MM.1S (cell line): ENCODE results near the gene ZNF10.

Source experiments
- DNase-seq: peaks from one replicate; pipeline ENCODE4 v3.0.0-alpha.2; 2015
- H2AFZ ChIP-seq: fragments of 300-600 bp; sonication (generic); 2 replicates; pipeline ENCODE4 v1.6.0; 2016; ENCODE audit warnings: antibody characterized with exemption, low read length
- H3F3A ChIP-seq: fragments of 300-600 bp; sonication (generic); 2 replicates; pipeline ENCODE4 v1.6.1; 2016; ENCODE audit warnings: mild to moderate bottlenecking, antibody characterized with exemption, low read length, moderate library complexity, mixed read lengths; ENCODE audit not compliant: insufficient read depth
- H3K27ac ChIP-seq: fragments of 300-600 bp; sonication (generic); 2 replicates; pipeline ENCODE4 v1.5.1; 2016; ENCODE audit warnings: mild to moderate bottlenecking, low read length
- H3K27me3 ChIP-seq: fragments of 300-600 bp; sonication (generic); replicated peaks from 2 replicates; pipeline ENCODE4 v1.6.0; 2016; ENCODE audit warnings: low read length; ENCODE audit not compliant: insufficient read depth
- H3K36me3 ChIP-seq: fragments of 300-600 bp; sonication (generic); replicated peaks from 2 replicates; pipeline ENCODE4 v1.6.1; 2016; ENCODE audit warnings: mild to moderate bottlenecking, low read length, mixed read lengths; ENCODE audit not compliant: insufficient read depth
- H3K4me1 ChIP-seq: fragments of 300-600 bp; sonication (generic); 2 replicates; pipeline ENCODE4 v1.6.1; 2016; ENCODE audit warnings: low read length, mixed read lengths
- H3K4me2 ChIP-seq: fragments of 300-600 bp; sonication (generic); 2 replicates; pipeline ENCODE4 v1.6.0; 2016; ENCODE audit warnings: low read depth, low read length
- H3K4me3 ChIP-seq: fragments of 300-600 bp; sonication (generic); 2 replicates; pipeline ENCODE4 v1.5.1; 2016; ENCODE audit warnings: low read length, mixed read lengths
- H3K79me2 ChIP-seq: fragments of 300-600 bp; sonication (generic); 2 replicates; pipeline ENCODE4 v1.6.1; 2016; ENCODE audit warnings: mixed run types, low read length, mixed read lengths
- H3K9ac ChIP-seq: fragments of 300-600 bp; sonication (generic); 2 replicates; pipeline ENCODE4 v1.6.1; 2016; ENCODE audit warnings: low read length, mixed read lengths
- H3K9me2 ChIP-seq: fragments of 300-600 bp; sonication (generic); replicated peaks from 2 replicates; pipeline ENCODE4 v1.6.1; 2016; ENCODE audit warnings: mild to moderate bottlenecking, low read length, mixed read lengths; ENCODE audit not compliant: insufficient read depth
- H3K9me3 ChIP-seq: fragments of 300-600 bp; sonication (generic); replicated peaks from 2 replicates; pipeline ENCODE4 v1.6.1; 2016; ENCODE audit warnings: mild to moderate bottlenecking, low read length, mixed read lengths; ENCODE audit not compliant: insufficient read depth
- H4K20me1 ChIP-seq: fragments of 300-600 bp; sonication (generic); 2 replicates; pipeline ENCODE4 v1.6.1; 2016; ENCODE audit warnings: mild to moderate bottlenecking, low read length, moderate library complexity, mixed read lengths; ENCODE audit not compliant: insufficient read depth
- CTCF ChIP-seq: fragments of 300-600 bp; sonication (generic); IDR thresholded peaks from 2 replicates; pipeline ENCODE4 v1.5.1; 2016; ENCODE audit warnings: antibody characterized with exemption, low read length, mixed read lengths
- EZH2 ChIP-seq: fragments of 300-600 bp; sonication (generic); optimal IDR thresholded peaks from 2 replicates; pipeline ENCODE3; 2017; ENCODE audit warnings: low read depth, mild to moderate bottlenecking, antibody characterized with exemption, low read length, mixed read lengths
- EZH2phosphoT487 ChIP-seq: fragments of 300-600 bp; sonication (generic); IDR thresholded peaks from 2 replicates; pipeline ENCODE4 v1.6.1; 2018; ENCODE audit warnings: antibody characterized with exemption, low read length

The ZNF10 gene

DNA sequence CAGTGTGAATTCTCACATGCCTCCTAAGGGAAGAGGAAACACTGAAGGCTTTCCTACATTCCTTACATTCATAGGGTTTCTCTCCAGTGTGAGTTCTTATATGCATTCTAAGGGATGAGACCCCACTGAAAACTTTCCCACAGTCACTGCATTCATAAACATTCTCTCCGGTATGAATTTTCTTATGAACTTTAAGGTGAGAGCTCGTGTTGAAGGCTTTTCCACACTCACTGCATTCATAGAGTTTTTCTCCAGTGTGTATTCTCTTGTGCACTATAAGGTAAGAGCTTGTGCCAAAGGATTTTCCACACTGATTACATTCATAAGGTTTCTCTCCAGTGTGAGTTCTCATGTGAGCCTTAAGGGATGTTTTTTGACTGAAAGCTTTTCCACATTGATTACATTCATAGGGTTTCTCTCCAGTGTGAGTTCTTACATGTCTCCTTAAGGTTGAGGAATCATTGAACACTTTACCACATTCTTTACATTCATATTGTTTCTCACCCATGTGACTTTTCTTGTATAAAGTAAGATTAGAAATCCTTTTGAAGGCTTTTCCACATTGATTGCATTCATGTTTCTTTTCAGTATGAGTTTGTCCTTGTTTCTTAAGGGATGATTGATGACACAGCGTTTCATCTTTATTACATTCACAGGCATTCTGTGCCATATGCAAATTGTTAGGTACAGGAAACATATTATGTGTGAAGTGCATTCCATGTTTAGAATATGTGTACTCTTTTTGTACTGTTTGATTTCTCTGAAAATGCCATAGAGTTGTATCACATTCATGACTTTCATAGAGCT, 9.8 kb upstream of the ZNF10 start:
- DNase-seq = no peak
- H2AFZ ChIP-seq = no peak overlapping the region

DNA sequence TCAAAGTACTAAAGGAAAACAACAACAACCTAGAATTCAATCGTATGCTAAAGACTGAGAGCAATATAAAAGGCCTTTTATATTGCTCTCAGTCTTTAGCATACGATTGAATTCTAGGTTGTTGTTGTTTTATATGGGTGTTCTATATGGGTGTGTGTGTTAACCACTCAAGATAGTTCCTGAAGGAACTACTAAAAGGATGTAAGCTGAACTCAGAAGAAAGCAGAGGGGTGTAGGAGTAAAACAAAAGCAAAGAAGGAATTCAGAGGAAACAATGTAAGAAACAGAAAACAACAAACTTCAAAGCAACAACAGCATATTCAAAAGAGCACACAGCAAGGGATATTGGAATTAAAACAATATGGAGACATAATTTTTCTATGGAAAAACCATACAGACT, 5.8 kb upstream of the ZNF10 start:
- no peak for DNase-seq
- no peak overlapping the region for H3K9ac ChIP-seq
- H2AFZ ChIP-seq = no peak overlapping the region
- H3K27ac ChIP-seq = no peak overlapping the region
- TF ChIP-seq EZH2phosphoT487 (no peak), CTCF (no peak), EZH2 (no peak)
- H3K27me3 ChIP-seq = no peaks in the 10 kb centered on the region
- H3K36me3 ChIP-seq = no peaks in the 10 kb centered on the region
- no peaks in the 10 kb centered on the region for H4K20me1 ChIP-seq
- no peaks in the 10 kb centered on the region for H3K9me3 ChIP-seq
- H3F3A ChIP-seq = no peaks in the 10 kb centered on the region
- no peaks in the 10 kb centered on the region for H3K79me2 ChIP-seq
- H3K4me2 ChIP-seq = no peak overlapping the region
- no peak overlapping the region for H3K4me3 ChIP-seq
- no peaks in the 10 kb centered on the region for H3K4me1 ChIP-seq
- no peaks in the 10 kb centered on the region for H3K9me2 ChIP-seq

More for the DNA sequence above, 9.8 kb upstream of the ZNF10 start:
- no peak for TF ChIP-seq CTCF
- TF ChIP-seq EZH2phosphoT487 = no peak
- no peak for TF ChIP-seq EZH2
- H3K9ac ChIP-seq = no peak overlapping the region
- H3K27ac ChIP-seq = no peak overlapping the region
- H3K79me2 ChIP-seq = no peaks in the 10 kb centered on the region
- no peak overlapping the region for H3K4me3 ChIP-seq
- H3K4me1 ChIP-seq = no peaks in the 10 kb centered on the region
- H3K27me3 ChIP-seq = no peaks in the 10 kb centered on the region
- H3K4me2 ChIP-seq = no peak overlapping the region
- no peaks in the 10 kb centered on the region for H3K36me3 ChIP-seq
- no peaks in the 10 kb centered on the region for H3K9me2 ChIP-seq
- H3K9me3 ChIP-seq = no peaks in the 10 kb centered on the region
- H4K20me1 ChIP-seq = no peaks in the 10 kb centered on the region
- no peaks in the 10 kb centered on the region for H3F3A ChIP-seq

- peak overlapping the region; percentile 51; the same call in 1 of the 2 replicates for H3K9ac ChIP-seq
- no peak for DNase-seq
- no peaks in the 10 kb centered on the region for H3K79me2 ChIP-seq
- H3K27ac ChIP-seq = peak overlapping the region; percentile 86; the same call in 1 of the 2 replicates
- 0 out of 2 replicates have a peak, but pooled peaks cover 5% of the 10 kb centered on the region for H3F3A ChIP-seq
- no peaks in the 10 kb centered on the region for H4K20me1 ChIP-seq
- TF ChIP-seq EZH2phosphoT487 = no peak
- TF ChIP-seq CTCF = no peak
- TF ChIP-seq EZH2 = no peak
- H3K27me3 ChIP-seq = no peaks in the 10 kb centered on the region
- H3K4me1 ChIP-seq = no peaks in the 10 kb centered on the region
- peak overlapping the region; percentile 37; the same call in 1 of the 2 replicates for H3K4me2 ChIP-seq
- H3K9me2 ChIP-seq = no peaks in the 10 kb centered on the region
- H3K4me3 ChIP-seq = peak overlapping the region; percentile 65
- H3K36me3 ChIP-seq = no peaks in the 10 kb centered on the region
- peak overlapping the region; percentile 63 for H2AFZ ChIP-seq
- H3K9me3 ChIP-seq = no peaks in the 10 kb centered on the region
Measured at GRCh38 chr12:133129368-133130037, 924 bp upstream of the ZNF10 start.
